ENCODE measurements around the gene LAMP1. TPM values are rescaled to one million over a fixed set of nuclear protein-coding genes. Genes with fewer than 3 reads are reported as not detected.

Gene LAMP1
- total RNA-seq, 1 donor, result 216 TPM

GRCh38 chr13:113327766-113328471 lies 30.9 kb downstream of the LAMP1 start:
- no peaks in the 10 kb centered on the region for H3K4me1 ChIP-seq (ENCODE audit: insufficient read depth, low read length)
- no peaks in the 10 kb centered on the region for H4K20me1 ChIP-seq (ENCODE audit: insufficient read depth, low read length)
- no peaks in the 10 kb centered on the region for H3K79me2 ChIP-seq (ENCODE audit: insufficient read depth, low read length)

DNA sequence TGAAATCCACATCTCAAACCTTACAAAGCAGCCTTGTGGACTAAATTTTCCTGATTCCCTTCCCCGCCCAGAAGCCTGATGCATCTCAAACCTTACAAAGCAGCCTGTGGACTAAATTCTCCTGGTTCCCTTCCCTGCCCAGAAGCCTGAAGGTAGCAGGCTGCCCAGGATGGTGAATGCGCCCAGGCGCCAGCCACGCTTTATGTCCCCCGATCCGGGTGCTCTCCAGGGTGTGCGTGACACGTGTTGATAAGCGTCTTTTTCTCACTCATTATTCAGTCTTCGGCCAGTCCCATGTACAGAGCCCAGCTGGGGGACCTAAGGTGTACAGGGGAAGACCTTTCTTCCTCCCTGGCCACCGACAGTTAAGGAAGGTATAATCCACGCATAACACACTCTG lies 31.8 kb downstream of the LAMP1 start:
- no peaks in the 10 kb centered on the region for H3K27me3 ChIP-seq (ENCODE audit: insufficient read depth, low read length)
- no peaks in the 10 kb centered on the region for H3K9me3 ChIP-seq (ENCODE audit: low read depth, low read length)
- DNase-seq (ENCODE audit: insufficient read length, low spot score, missing footprints), result peak; percentile 43
- no peak overlapping the region for H3K4me3 ChIP-seq (ENCODE audit: insufficient read depth, low read length)
- no peaks in the 10 kb centered on the region for H3K4me1 ChIP-seq (ENCODE audit: insufficient read depth, low read length)
- no peak overlapping the region for H3K4me2 ChIP-seq (ENCODE audit: insufficient read depth, low read length)
- H3K36me3 ChIP-seq (ENCODE audit: insufficient read depth, low read length), result peaks cover 7% of the 10 kb centered on the region
- no peak overlapping the region for H2AFZ ChIP-seq (ENCODE audit: low read length)
- TF ChIP-seq, protein P1, sequence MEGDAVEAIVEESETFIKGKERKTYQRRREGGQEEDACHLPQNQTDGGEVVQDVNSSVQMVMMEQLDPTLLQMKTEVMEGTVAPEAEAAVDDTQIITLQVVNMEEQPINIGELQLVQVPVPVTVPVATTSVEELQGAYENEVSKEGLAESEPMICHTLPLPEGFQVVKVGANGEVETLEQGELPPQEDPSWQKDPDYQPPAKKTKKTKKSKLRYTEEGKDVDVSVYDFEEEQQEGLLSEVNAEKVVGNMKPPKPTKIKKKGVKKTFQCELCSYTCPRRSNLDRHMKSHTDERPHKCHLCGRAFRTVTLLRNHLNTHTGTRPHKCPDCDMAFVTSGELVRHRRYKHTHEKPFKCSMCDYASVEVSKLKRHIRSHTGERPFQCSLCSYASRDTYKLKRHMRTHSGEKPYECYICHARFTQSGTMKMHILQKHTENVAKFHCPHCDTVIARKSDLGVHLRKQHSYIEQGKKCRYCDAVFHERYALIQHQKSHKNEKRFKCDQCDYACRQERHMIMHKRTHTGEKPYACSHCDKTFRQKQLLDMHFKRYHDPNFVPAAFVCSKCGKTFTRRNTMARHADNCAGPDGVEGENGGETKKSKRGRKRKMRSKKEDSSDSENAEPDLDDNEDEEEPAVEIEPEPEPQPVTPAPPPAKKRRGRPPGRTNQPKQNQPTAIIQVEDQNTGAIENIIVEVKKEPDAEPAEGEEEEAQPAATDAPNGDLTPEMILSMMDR (IDR thresholded peaks at IDR 0.05; ENCODE audit: extremely low read depth, low read depth, low read length), result no peak
- no peaks in the 10 kb centered on the region for H3K79me2 ChIP-seq (ENCODE audit: insufficient read depth, low read length)
- no peaks in the 10 kb centered on the region for H4K20me1 ChIP-seq (ENCODE audit: insufficient read depth, low read length)
- H3K27ac ChIP-seq (ENCODE audit: low read depth, low read length), result no peak overlapping the region

More at GRCh38 chr13:113327766-113328471, 30.9 kb downstream of the LAMP1 start:
- no peak overlapping the region for H3K4me2 ChIP-seq (ENCODE audit: insufficient read depth, low read length)
- TF ChIP-seq, protein P1 (IDR thresholded peaks at IDR 0.05; ENCODE audit: extremely low read depth, low read depth, low read length), result no peak
- H3K4me3 ChIP-seq (ENCODE audit: insufficient read depth, low read length), result no peak overlapping the region
- H2AFZ ChIP-seq (ENCODE audit: low read length), result no peak overlapping the region
- H3K27ac ChIP-seq (ENCODE audit: low read depth, low read length), result no peak overlapping the region
- no peaks in the 10 kb centered on the region for H3K27me3 ChIP-seq (ENCODE audit: insufficient read depth, low read length)
- no peaks in the 10 kb centered on the region for H3K9me3 ChIP-seq (ENCODE audit: low read depth, low read length)
- peak; percentile 73 for DNase-seq (ENCODE audit: insufficient read length, low spot score, missing footprints)
- peaks cover 14% of the 10 kb centered on the region for H3K36me3 ChIP-seq (ENCODE audit: insufficient read depth, low read length)

GRCh38 chr13:113329656-113330312 lies 32.7 kb downstream of the LAMP1 start:
- TF ChIP-seq, protein P1 (IDR thresholded peaks at IDR 0.05; ENCODE audit: extremely low read depth, low read depth, low read length), result no peak
- Histone ChIP-seq H3K27ac (ENCODE audit: low read depth, low read length) (no peak overlapping the region), H2AFZ (ENCODE audit: low read length) (no peak overlapping the region), H3K36me3 (ENCODE audit: insufficient read depth, low read length) (no peaks in the 10 kb centered on the region), H3K9me3 (ENCODE audit: low read depth, low read length) (no peaks in the 10 kb centered on the region), H3K4me3 (ENCODE audit: insufficient read depth, low read length) (no peak overlapping the region), H4K20me1 (ENCODE audit: insufficient read depth, low read length) (no peaks in the 10 kb centered on the region), H3K4me1 (ENCODE audit: insufficient read depth, low read length) (no peaks in the 10 kb centered on the region), H3K27me3 (ENCODE audit: insufficient read depth, low read length) (no peaks in the 10 kb centered on the region), H3K79me2 (ENCODE audit: insufficient read depth, low read length) (no peaks in the 10 kb centered on the region), H3K4me2 (ENCODE audit: insufficient read depth, low read length) (no peak overlapping the region)
- peak; percentile 55 for DNase-seq (ENCODE audit: insufficient read length, low spot score, missing footprints)

GRCh38 chr13:113332615-113333014 lies 35.6 kb downstream of the LAMP1 start:
- H3K79me2 ChIP-seq (ENCODE audit: insufficient read depth, low read length), result no peaks in the 10 kb centered on the region
- TF ChIP-seq, protein P1 (IDR thresholded peaks at IDR 0.05; ENCODE audit: extremely low read depth, low read depth, low read length), result no peak
- H3K27me3 ChIP-seq (ENCODE audit: insufficient read depth, low read length), result no peaks in the 10 kb centered on the region
- H3K4me3 ChIP-seq (ENCODE audit: insufficient read depth, low read length), result no peak overlapping the region
- no peak for DNase-seq (ENCODE audit: insufficient read length, low spot score, missing footprints)
- H3K27ac ChIP-seq (ENCODE audit: low read depth, low read length), result no peak overlapping the region
- H4K20me1 ChIP-seq (ENCODE audit: insufficient read depth, low read length), result no peaks in the 10 kb centered on the region
- H3K36me3 ChIP-seq (ENCODE audit: insufficient read depth, low read length), result no peaks in the 10 kb centered on the region
- H3K4me1 ChIP-seq (ENCODE audit: insufficient read depth, low read length), result no peaks in the 10 kb centered on the region
- no peaks in the 10 kb centered on the region for H3K9me3 ChIP-seq (ENCODE audit: low read depth, low read length)
- no peak overlapping the region for H3K4me2 ChIP-seq (ENCODE audit: insufficient read depth, low read length)
- no peak overlapping the region for H2AFZ ChIP-seq (ENCODE audit: low read length)

Data from osteoblast (primary cell).